Body of pancreas (tissue), 4 donors: Measurements from ENCODE around the gene FCHSD2. TPM values are rescaled to one million over a fixed set of nuclear protein-coding genes. Genes with fewer than 3 reads are reported as not detected.

Experiments used
- ATAC-seq: fragments of 150-250 bp; one replicate; pipeline ENCODE4 v1.9.1; 2016
- DNase-seq, 4 donors: peaks; one replicate each; pipeline ENCODE4 v3.0.0-alpha.2; 2019
- H3K27ac ChIP-seq, 4 donors: fragments of 200-600 bp; sonication (generic); 1 replicate in 3 of 4; 2 replicates in 1 of 4; pipeline versions ENCODE4 v1.5.1 to v1.6.1; 2016 to 2019; ENCODE audit warnings: mild to moderate bottlenecking in 1 of 4, mixed read lengths in 1 of 4, moderate library complexity in 1 of 4
- H3K27me3 ChIP-seq, 2 donors: fragments of 200-600 bp; sonication (generic); one replicate each; pipeline ENCODE4 v1.6.0; 2016; ENCODE audit warnings: mild to moderate bottlenecking in 1 of 2
- H3K36me3 ChIP-seq, 2 donors: fragments of 200-600 bp; sonication (generic); replicated peaks in 1 of 2; 2 replicates each; pipeline ENCODE4 v1.5.1; 2016; ENCODE audit warnings: low read depth in 2 of 2; ENCODE audit not compliant: insufficient read depth in 1 of 2
- H3K4me1 ChIP-seq: fragments of 200-600 bp; sonication (generic); one replicate; pipeline ENCODE4 v1.6.0; 2016
- H3K4me3 ChIP-seq, 2 donors: fragments of 200-600 bp; sonication (generic); 1 replicate in 1 of 2; 2 replicates in 1 of 2; pipeline ENCODE4 v1.5.1; 2016 to 2019
- H3K9me3 ChIP-seq, 3 donors: fragments of 200-600 bp; sonication (generic); 1 replicate in 2 of 3; 2 replicates in 1 of 3; pipeline ENCODE4 v1.5.1; 2016
- POLR2A ChIP-seq, 3 donors: fragments of 450-650 bp; IDR thresholded peaks; one replicate each; pipeline ENCODE4 v1.6.1; 2016; ENCODE audit warnings: antibody characterized with exemption in 3 of 3, mild to moderate bottlenecking in 2 of 3
- WGBS, 2 donors: methylation state at CpG; one replicate each; pipeline ENCODE4 v1.1.5; 2017; 5-methylcytosine and 5-hydroxymethylcytosine counted together
- intact Hi-C: fragments of 100-400 bp; cut with DNase I; formaldehyde crosslinking; loops from one replicate; pipeline ENCODE4 v1.15.1; 2023
- total RNA-seq, 2 donors: library from RNA; depleted of rRNA; stranded (reverse); fragments of >200 nt; gene quantifications; one replicate each; pipeline ENCODE4 v1.1.0, GENCODE V29; 2016
- TF ChIP-seq, protein P1 (sequence below), 7 experiments: fragments of 450-650 bp in 4 of 7; fragments of 200-600 bp in 3 of 7; sonication (generic) in 3 of 7; IDR thresholded peaks; one replicate each; pipeline ENCODE4 v1.5.1; 2016 to 2019; ENCODE audit warnings: antibody characterized with exemption in 7 of 7

Gene FCHSD2
- total RNA-seq, 2 donors from 2014 or later: 7.3 to 8.0 TPM

DNA sequence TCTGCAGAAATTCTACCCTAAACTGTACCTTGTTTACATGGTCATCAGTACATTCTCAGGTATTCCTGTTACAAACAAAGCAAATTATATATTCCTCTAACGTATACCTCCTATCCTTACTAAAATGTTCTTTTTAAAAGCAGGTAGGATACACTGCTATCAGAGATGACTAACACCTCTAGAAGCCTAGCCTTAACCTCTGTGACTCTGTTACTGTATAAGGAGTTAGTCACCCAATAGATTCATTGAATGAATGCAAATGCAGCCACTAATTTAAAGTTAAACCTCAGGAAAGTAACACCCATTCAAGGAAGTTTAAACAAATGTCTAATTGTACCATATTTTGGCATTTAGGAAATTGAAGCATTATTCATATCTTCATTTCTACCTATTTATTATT lies 82.2 kb downstream of the FCHSD2 start:
- intact Hi-C loops: no loop called here
- H3K27ac ChIP-seq: no peak overlapping the region
- ATAC-seq (no peak), DNase-seq (no peak)
- no peaks in the 10 kb centered on the region for H3K27me3 ChIP-seq
- H3K9me3 ChIP-seq: no peaks in the 10 kb centered on the region
- H3K36me3 ChIP-seq: no peaks in the 10 kb centered on the region
- no peak overlapping the region for H3K4me3 ChIP-seq
- WGBS, 2 donors: 78 to 81% methylated on average over 1 of the region's 1 CpG
- TF ChIP-seq POLR2A (IDR thresholded peaks at IDR 0.05): no peak
- TF ChIP-seq, protein P1, sequence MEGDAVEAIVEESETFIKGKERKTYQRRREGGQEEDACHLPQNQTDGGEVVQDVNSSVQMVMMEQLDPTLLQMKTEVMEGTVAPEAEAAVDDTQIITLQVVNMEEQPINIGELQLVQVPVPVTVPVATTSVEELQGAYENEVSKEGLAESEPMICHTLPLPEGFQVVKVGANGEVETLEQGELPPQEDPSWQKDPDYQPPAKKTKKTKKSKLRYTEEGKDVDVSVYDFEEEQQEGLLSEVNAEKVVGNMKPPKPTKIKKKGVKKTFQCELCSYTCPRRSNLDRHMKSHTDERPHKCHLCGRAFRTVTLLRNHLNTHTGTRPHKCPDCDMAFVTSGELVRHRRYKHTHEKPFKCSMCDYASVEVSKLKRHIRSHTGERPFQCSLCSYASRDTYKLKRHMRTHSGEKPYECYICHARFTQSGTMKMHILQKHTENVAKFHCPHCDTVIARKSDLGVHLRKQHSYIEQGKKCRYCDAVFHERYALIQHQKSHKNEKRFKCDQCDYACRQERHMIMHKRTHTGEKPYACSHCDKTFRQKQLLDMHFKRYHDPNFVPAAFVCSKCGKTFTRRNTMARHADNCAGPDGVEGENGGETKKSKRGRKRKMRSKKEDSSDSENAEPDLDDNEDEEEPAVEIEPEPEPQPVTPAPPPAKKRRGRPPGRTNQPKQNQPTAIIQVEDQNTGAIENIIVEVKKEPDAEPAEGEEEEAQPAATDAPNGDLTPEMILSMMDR (IDR thresholded peaks at IDR 0.05): no peak
- H3K4me1 ChIP-seq: peaks cover 21% of the 10 kb centered on the region

DNA sequence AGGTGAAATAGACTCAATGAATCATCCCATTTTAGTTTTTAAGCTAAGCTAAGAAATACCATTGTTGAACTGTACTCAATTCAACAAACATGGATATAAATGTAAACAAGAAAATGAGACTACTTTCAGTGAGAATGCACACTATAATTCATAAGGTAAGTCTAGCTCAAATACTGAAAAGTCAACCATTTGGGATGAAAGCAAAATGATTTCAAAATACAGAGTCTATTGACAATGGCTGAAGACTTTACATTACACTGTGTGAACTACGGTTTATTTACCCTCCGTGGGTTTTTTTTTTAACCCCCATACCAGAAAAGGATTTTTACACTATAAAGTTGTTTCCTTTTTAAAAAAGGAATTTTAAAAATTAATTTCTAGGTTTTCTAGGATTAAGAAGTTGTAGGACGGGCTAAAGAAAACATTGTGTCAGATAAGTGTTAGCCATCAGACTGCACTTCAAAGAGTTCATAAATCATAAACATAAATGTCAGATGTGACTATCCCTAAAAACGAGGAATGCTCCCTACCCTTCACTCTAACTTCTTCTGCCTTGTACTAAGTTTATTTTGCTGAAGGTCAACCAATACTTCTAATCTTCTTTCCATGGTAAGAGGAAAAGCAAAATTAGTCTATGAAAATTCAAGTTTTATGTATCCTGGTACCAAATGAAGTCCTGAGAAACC lies 83.0 kb downstream of the FCHSD2 start:
- DNase-seq: no peak
- WGBS, 2 donors: 48 to 58% methylated on average over 4 of the region's 4 CpGs
- peaks cover 21% of the 10 kb centered on the region for H3K4me1 ChIP-seq

DNA sequence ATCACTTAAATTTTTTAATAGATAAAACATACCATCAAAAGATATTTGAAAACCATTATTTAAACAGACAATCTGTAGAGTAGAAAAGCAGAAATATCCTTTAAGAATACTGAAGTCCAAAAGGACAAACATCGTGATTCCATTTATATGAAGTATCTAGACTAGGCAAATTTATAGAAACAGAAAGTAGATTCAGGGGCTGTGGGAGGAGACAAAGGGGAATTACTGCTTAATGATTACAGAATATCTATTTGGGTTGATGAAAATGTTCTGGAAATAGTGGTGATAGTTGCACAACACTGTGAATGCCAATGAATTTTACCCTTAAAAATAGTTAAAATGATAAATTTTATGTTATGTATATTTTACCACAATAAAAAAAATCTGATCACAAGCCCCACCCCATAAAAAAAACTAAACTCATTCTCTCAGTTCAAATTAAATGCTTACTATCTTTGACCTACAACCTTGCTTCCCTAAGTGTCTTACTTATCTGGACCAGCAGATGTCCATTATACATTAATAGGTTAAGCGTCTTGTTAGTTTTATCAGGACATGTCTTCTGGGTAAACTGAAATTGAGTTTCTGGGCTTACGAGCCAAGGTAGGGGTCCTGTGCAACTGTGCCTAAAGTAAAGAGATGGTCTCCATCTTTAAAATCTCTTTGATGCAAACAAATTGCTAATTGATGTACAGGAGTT lies 86.3 kb downstream of the FCHSD2 start:
- whole genome bisulfite sequencing, 2 donors: 59 to 67% methylated on average over 3 of the region's 3 CpGs
- Histone ChIP-seq H3K27ac (no peak overlapping the region), H3K4me3 (no peak overlapping the region), H3K27me3 (no peaks in the 10 kb centered on the region), H3K36me3 (no peaks in the 10 kb centered on the region), H3K9me3 (no peaks in the 10 kb centered on the region), H3K4me1 (peaks cover 21% of the 10 kb centered on the region)
- DNase-seq (no peak), ATAC-seq (no peak)
- intact Hi-C loops: no loop called here
- TF ChIP-seq, protein P1 (IDR thresholded peaks at IDR 0.05): no peak
- TF ChIP-seq POLR2A (IDR thresholded peaks at IDR 0.05): no peak

More for the DNA sequence above, 83.0 kb downstream of the FCHSD2 start:
- no peak overlapping the region for H3K4me3 ChIP-seq
- ATAC-seq: no peak
- intact Hi-C loops: no loop called here
- H3K36me3 ChIP-seq: no peaks in the 10 kb centered on the region
- no peak overlapping the region for H3K27ac ChIP-seq
- no peaks in the 10 kb centered on the region for H3K27me3 ChIP-seq
- no peak for TF ChIP-seq POLR2A (IDR thresholded peaks at IDR 0.05)
- TF ChIP-seq, protein P1 (IDR thresholded peaks at IDR 0.05): no peak
- no peaks in the 10 kb centered on the region for H3K9me3 ChIP-seq

DNA sequence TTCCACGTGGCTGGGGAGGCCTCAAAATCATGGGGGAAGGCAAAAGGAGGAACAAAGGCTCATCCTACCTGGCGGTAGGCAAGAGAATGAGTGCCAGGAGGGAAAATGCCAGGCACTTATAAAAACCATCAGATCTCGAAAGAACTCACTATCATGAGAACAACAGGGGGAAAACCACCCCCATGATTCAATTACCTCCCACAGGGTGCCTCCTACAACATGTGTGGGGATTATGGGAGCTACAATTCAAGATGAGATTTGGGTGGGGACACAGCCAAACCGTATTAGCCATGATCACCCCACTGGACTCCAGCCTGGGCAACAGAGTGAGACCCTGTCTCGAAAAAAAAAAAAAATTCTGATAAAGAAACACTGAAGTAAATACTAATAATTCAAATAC lies 87.1 kb downstream of the FCHSD2 start:
- Histone ChIP-seq H3K27me3 (no peaks in the 10 kb centered on the region), H3K36me3 (no peaks in the 10 kb centered on the region), H3K4me3 (no peak overlapping the region), H3K27ac (no peak overlapping the region), H3K4me1 (peaks cover 14% of the 10 kb centered on the region), H3K9me3 (no peaks in the 10 kb centered on the region)
- DNase-seq (no peak), ATAC-seq (no peak)
- TF ChIP-seq, protein P1 (IDR thresholded peaks at IDR 0.05): no peak
- TF ChIP-seq POLR2A (IDR thresholded peaks at IDR 0.05): no peak
- WGBS, 2 donors: 86 to 94% methylated on average over 5 of the region's 5 CpGs
- intact Hi-C loops: no loop called here
